GM23338 (cell line): ENCODE results near the gene BMPR2.

Source experiments
- CREB1 ChIP-seq: fragments of 250-450 bp; sonication (Bioruptor Pico); IDR thresholded peaks from 2 replicates; pipeline ENCODE4 v1.5.0; 2020; ENCODE audit warnings: low read depth, mild to moderate bottlenecking, moderate library complexity
- EZH2 ChIP-seq: fragments of 200-600 bp; sonication (generic); IDR thresholded peaks from one replicate; pipeline ENCODE4 v1.8.0; 2017; ENCODE audit warnings: antibody characterized with exemption, mild to moderate bottlenecking, low read depth; ENCODE audit not compliant: unreplicated experiment
- EZH2phosphoT487 ChIP-seq: fragments of 200-600 bp; sonication (generic); IDR thresholded peaks from one replicate; pipeline ENCODE4 v1.8.1; 2018; ENCODE audit warnings: antibody characterized with exemption; ENCODE audit not compliant: unreplicated experiment
- JUNB ChIP-seq: IDR thresholded peaks from one replicate; pipeline ENCODE4 v1.6.1; 2016; ENCODE audit warnings: antibody characterized with exemption; ENCODE audit not compliant: unreplicated experiment
- NANOG ChIP-seq: IDR thresholded peaks from 2 replicates; pipeline ENCODE4 v1.6.1; 2016; ENCODE audit warnings: antibody characterized with exemption, borderline replicate concordance
- POLR2AphosphoS5 ChIP-seq: IDR thresholded peaks from 2 replicates; pipeline ENCODE4 v1.6.1; 2016; ENCODE audit warnings: antibody characterized with exemption, low read depth
- ZNF331 ChIP-seq: fragments of 250-450 bp; sonication (Bioruptor Pico); IDR thresholded peaks from 2 replicates; pipeline ENCODE4 v1.5.0; 2020; ENCODE audit warnings: low read depth, mild to moderate bottlenecking, moderate library complexity
- TF ChIP-seq, protein P1 (sequence below), 2 experiments: fragments of 200-600 bp in 1 of 2; sonication (generic) in 1 of 2; conservative IDR thresholded peaks; 2 replicates each; pipeline versions ENCODE4 v1.5.1 to v1.6.1; 2016 to 2017; ENCODE audit warnings: antibody characterized with exemption in 2 of 2, low read depth in 2 of 2, mild to moderate bottlenecking in 2 of 2, moderate library complexity in 1 of 2
- TF ChIP-seq, protein P2 (sequence below): IDR thresholded peaks from one replicate; pipeline ENCODE4 v1.6.1; 2018; ENCODE audit warnings: antibody characterized with exemption; ENCODE audit not compliant: unreplicated experiment
- TF ChIP-seq, protein P3 (sequence below): fragments of 250-450 bp; sonication (Bioruptor Pico); IDR thresholded peaks from 2 replicates; pipeline ENCODE4 v1.5.0; 2020; ENCODE audit warnings: mild to moderate bottlenecking, moderate library complexity

DNA sequence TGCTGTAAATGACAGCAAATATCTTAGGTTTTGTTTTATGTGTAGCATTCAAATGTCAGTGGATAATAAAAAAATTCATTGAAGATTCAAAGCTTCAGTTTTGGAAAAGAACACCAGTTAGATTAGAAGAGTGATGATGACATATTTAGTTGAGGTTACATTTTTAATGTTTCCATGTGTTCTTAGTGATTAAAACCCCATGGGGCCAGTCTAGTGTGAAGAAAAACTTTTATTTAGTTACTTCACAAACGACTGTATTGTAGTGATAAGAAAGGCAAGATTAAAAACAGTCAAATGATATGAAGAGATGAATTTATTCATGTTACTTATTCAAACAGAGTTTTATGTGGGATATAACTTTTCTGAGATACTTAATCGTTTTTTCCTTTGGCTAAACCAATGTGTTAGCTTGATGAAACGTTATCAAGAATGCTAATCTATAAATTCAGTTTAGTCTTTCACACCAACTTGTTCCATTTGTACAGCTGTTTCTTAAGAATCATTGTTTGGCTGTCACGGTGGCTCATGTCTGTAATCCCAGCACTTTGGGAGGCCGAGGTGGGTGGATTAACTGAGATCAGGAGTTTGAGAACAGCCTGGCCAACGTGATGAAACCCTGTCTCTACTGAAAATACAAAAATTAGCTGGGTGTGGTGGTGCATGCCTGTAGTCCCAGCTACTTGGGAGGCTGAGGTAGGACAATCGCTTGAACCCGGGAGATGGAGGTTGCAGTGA is 11.6 kb downstream of the BMPR2 start:
- TF ChIP-seq POLR2AphosphoS5 (no peak), CREB1 (CRISPR knock-in tag) (no peak), NANOG (no peak), EZH2phosphoT487 (no peak), EZH2 (no peak), ZNF331 (no peak), JUNB (no peak)
- TF ChIP-seq, protein P1, sequence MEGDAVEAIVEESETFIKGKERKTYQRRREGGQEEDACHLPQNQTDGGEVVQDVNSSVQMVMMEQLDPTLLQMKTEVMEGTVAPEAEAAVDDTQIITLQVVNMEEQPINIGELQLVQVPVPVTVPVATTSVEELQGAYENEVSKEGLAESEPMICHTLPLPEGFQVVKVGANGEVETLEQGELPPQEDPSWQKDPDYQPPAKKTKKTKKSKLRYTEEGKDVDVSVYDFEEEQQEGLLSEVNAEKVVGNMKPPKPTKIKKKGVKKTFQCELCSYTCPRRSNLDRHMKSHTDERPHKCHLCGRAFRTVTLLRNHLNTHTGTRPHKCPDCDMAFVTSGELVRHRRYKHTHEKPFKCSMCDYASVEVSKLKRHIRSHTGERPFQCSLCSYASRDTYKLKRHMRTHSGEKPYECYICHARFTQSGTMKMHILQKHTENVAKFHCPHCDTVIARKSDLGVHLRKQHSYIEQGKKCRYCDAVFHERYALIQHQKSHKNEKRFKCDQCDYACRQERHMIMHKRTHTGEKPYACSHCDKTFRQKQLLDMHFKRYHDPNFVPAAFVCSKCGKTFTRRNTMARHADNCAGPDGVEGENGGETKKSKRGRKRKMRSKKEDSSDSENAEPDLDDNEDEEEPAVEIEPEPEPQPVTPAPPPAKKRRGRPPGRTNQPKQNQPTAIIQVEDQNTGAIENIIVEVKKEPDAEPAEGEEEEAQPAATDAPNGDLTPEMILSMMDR (conservative IDR thresholded peaks at IDR 0.05; ENCODE audit: low read depth in 2 of 2): no peak
- TF ChIP-seq, protein P2, sequence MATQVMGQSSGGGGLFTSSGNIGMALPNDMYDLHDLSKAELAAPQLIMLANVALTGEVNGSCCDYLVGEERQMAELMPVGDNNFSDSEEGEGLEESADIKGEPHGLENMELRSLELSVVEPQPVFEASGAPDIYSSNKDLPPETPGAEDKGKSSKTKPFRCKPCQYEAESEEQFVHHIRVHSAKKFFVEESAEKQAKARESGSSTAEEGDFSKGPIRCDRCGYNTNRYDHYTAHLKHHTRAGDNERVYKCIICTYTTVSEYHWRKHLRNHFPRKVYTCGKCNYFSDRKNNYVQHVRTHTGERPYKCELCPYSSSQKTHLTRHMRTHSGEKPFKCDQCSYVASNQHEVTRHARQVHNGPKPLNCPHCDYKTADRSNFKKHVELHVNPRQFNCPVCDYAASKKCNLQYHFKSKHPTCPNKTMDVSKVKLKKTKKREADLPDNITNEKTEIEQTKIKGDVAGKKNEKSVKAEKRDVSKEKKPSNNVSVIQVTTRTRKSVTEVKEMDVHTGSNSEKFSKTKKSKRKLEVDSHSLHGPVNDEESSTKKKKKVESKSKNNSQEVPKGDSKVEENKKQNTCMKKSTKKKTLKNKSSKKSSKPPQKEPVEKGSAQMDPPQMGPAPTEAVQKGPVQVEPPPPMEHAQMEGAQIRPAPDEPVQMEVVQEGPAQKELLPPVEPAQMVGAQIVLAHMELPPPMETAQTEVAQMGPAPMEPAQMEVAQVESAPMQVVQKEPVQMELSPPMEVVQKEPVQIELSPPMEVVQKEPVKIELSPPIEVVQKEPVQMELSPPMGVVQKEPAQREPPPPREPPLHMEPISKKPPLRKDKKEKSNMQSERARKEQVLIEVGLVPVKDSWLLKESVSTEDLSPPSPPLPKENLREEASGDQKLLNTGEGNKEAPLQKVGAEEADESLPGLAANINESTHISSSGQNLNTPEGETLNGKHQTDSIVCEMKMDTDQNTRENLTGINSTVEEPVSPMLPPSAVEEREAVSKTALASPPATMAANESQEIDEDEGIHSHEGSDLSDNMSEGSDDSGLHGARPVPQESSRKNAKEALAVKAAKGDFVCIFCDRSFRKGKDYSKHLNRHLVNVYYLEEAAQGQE: no peak
- TF ChIP-seq, protein P3, sequence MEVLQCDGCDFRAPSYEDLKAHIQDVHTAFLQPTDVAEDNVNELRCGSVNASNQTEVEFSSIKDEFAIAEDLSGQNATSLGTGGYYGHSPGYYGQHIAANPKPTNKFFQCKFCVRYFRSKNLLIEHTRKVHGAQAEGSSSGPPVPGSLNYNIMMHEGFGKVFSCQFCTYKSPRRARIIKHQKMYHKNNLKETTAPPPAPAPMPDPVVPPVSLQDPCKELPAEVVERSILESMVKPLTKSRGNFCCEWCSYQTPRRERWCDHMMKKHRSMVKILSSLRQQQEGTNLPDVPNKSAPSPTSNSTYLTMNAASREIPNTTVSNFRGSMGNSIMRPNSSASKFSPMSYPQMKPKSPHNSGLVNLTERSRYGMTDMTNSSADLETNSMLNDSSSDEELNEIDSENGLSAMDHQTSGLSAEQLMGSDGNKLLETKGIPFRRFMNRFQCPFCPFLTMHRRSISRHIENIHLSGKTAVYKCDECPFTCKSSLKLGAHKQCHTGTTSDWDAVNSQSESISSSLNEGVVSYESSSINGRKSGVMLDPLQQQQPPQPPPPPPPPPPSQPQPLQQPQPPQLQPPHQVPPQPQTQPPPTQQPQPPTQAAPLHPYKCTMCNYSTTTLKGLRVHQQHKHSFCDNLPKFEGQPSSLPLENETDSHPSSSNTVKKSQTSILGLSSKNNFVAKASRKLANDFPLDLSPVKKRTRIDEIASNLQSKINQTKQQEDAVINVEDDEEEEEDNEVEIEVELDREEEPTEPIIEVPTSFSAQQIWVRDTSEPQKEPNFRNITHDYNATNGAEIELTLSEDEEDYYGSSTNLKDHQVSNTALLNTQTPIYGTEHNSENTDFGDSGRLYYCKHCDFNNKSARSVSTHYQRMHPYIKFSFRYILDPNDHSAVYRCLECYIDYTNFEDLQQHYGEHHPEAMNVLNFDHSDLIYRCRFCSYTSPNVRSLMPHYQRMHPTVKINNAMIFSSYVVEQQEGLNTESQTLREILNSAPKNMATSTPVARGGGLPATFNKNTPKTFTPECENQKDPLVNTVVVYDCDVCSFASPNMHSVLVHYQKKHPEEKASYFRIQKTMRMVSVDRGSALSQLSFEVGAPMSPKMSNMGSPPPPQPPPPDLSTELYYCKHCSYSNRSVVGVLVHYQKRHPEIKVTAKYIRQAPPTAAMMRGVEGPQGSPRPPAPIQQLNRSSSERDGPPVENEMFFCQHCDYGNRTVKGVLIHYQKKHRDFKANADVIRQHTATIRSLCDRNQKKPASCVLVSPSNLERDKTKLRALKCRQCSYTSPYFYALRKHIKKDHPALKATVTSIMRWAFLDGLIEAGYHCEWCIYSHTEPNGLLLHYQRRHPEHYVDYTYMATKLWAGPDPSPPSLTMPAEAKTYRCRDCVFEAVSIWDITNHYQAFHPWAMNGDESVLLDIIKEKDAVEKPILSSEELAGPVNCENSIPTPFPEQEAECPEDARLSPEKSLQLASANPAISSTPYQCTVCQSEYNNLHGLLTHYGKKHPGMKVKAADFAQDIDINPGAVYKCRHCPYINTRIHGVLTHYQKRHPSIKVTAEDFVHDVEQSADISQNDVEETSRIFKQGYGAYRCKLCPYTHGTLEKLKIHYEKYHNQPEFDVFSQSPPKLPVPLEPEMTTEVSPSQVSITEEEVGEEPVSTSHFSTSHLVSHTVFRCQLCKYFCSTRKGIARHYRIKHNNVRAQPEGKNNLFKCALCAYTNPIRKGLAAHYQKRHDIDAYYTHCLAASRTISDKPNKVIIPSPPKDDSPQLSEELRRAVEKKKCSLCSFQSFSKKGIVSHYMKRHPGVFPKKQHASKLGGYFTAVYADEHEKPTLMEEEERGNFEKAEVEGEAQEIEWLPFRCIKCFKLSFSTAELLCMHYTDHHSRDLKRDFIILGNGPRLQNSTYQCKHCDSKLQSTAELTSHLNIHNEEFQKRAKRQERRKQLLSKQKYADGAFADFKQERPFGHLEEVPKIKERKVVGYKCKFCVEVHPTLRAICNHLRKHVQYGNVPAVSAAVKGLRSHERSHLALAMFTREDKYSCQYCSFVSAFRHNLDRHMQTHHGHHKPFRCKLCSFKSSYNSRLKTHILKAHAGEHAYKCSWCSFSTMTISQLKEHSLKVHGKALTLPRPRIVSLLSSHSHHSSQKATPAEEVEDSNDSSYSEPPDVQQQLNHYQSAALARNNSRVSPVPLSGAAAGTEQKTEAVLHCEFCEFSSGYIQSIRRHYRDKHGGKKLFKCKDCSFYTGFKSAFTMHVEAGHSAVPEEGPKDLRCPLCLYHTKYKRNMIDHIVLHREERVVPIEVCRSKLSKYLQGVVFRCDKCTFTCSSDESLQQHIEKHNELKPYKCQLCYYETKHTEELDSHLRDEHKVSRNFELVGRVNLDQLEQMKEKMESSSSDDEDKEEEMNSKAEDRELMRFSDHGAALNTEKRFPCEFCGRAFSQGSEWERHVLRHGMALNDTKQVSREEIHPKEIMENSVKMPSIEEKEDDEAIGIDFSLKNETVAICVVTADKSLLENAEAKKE (CRISPR knock-in tag): no peak
